T-helper 1 cell (primary cell): ENCODE measurements around the gene SRP9.
"Not testable (repeated sequence)": the region's sequence is repeated elsewhere in the genome, so short reads cannot be mapped to it uniquely, and the experiment has no call there.

Experiments used
- DNase-seq, 5 donors: peaks; one replicate each; pipeline ENCODE4 v3.0.0-alpha.2; 2012 to 2020

SRP9 gene

GRCh38 chr1:225757927-225758656 is 19.5 kb upstream of the SRP9 start:
- no peak for DNase-seq

GRCh38 chr1:225759972-225760371 is 17.7 kb upstream of the SRP9 start:
- DNase-seq, result not testable (repeated sequence)

GRCh38 chr1:225760531-225760930 is 17.1 kb upstream of the SRP9 start:
- DNase-seq, result no peak

GRCh38 chr1:225761395-225761794 is 16.2 kb upstream of the SRP9 start:
- DNase-seq, result not testable (repeated sequence)

- DNase-seq, result no peak
Observed at GRCh38 chr1:225762002-225762441, 15.6 kb upstream of the SRP9 start.

- DNase-seq, result no peak
Observed at GRCh38 chr1:225762444-225762843, 15.2 kb upstream of the SRP9 start.

- no peak for DNase-seq
Observed at GRCh38 chr1:225763716-225764548, 13.7 kb upstream of the SRP9 start.

GRCh38 chr1:225765982-225766674 is 11.5 kb upstream of the SRP9 start:
- DNase-seq, result no peak

- DNase-seq, result no peak
Observed at GRCh38 chr1:225766967-225767633, 10.5 kb upstream of the SRP9 start.

GRCh38 chr1:225767634-225768540 is 9.7 kb upstream of the SRP9 start:
- no peak for DNase-seq

- DNase-seq, result no peak
Observed at GRCh38 chr1:225768662-225769426, 8.8 kb upstream of the SRP9 start.

- DNase-seq, result no peak
Observed at GRCh38 chr1:225769687-225770086, 7.9 kb upstream of the SRP9 start.

- DNase-seq, result no peak
Observed at GRCh38 chr1:225770561-225771248, 6.9 kb upstream of the SRP9 start.

- DNase-seq, result no peak
Observed at GRCh38 chr1:225771661-225772322, 5.8 kb upstream of the SRP9 start.

- peak in 1 of 5 donors; percentile 23 for DNase-seq
Observed at GRCh38 chr1:225772323-225772768, 5.3 kb upstream of the SRP9 start.

GRCh38 chr1:225772848-225773247 is 4.8 kb upstream of the SRP9 start:
- DNase-seq, result no peak

- no peak for DNase-seq
Observed at GRCh38 chr1:225774281-225775147, 3.1 kb upstream of the SRP9 start.

GRCh38 chr1:225776294-225776693 is 1.3 kb upstream of the SRP9 start:
- DNase-seq, result no peak
